Right lobe of liver (tissue), 6 donors: ENCODE results near the gene SLC35A1. TPM values are rescaled to one million over a fixed set of nuclear protein-coding genes. Genes with fewer than 3 reads are reported as not detected.

Experiments used
- ATAC-seq, 4 donors: fragments of 200-7000 bp; cut with Tn5 transposase; one replicate each; pipeline ENCODE4 v1.9.1; 2020; ENCODE audit warnings: mild to moderate bottlenecking in 4 of 4, moderate library complexity in 4 of 4
- DNase-seq, 3 donors: peaks; one replicate each; pipeline ENCODE4 v3.0.0-alpha.2; 2020
- H3K27ac ChIP-seq, 3 donors: fragments of 200-600 bp; one replicate each; pipeline ENCODE4 v1.8.0; 2022
- H3K27me3 ChIP-seq, 2 donors: fragments of 200-600 bp; one replicate each; pipeline ENCODE4 v1.8.0; 2022
- H3K36me3 ChIP-seq, 4 donors: fragments of 200-600 bp; sonication (generic) in 1 of 4; one replicate each; pipeline versions ENCODE4 v1.5.1 to v1.8.0; 2017 to 2022; ENCODE audit warnings: control low read depth in 1 of 4
- H3K4me1 ChIP-seq, 4 donors: fragments of 200-600 bp; sonication (generic) in 1 of 4; one replicate each; pipeline versions ENCODE4 v1.5.1 to v1.8.0; 2017 to 2022; ENCODE audit warnings: control low read depth in 1 of 4
- H3K4me3 ChIP-seq, 3 donors: fragments of 200-600 bp; one replicate each; pipeline ENCODE4 v1.8.0; 2022
- H3K9me3 ChIP-seq, 4 donors: fragments of 200-600 bp; sonication (generic) in 1 of 4; one replicate each; pipeline versions ENCODE4 v1.5.1 to v1.8.0; 2017 to 2022; ENCODE audit warnings: control low read depth in 1 of 4
- POLR2A ChIP-seq: fragments of 450-650 bp; IDR thresholded peaks from one replicate; pipeline ENCODE4 v1.6.1; 2017; ENCODE audit warnings: antibody characterized with exemption, mild to moderate bottlenecking
- WGBS: methylation state at CpG from one replicate; pipeline ENCODE4 v1.1.6; 2018; ENCODE audit warnings: low coverage, low lambda C conversion rate; ENCODE audit not compliant: insufficient coverage; ENCODE audit errors: missing lambda C conversion rate; 5-methylcytosine and 5-hydroxymethylcytosine counted together
- intact Hi-C, 2 donors: fragments of 100-400 bp; cut with DNase I; formaldehyde crosslinking; loops; one replicate each; pipeline versions ENCODE4 v1.11.2 to v1.14.1; 2022
- total RNA-seq, 6 experiments: library from RNA; depleted of rRNA in 2 of 6; stranded (reverse); fragments of >200 nt in 2 of 6; fragmentation: NEBNext Ultra II Directional in 3 of 6; extraction: Animal tissue kit (Norgen Biotek cat#: 25700) in 3 of 6; gene quantifications; one replicate each; pipeline versions ENCODE4 v1.1.0 to v1.2.4, GENCODE V29; 2016 to 2023
- TF ChIP-seq, protein P1 (sequence below), 4 donors: fragments of 200-600 bp in 3 of 4; fragments of 450-650 bp in 1 of 4; IDR thresholded peaks; one replicate each; pipeline versions ENCODE4 v1.5.1 to v1.8.0; 2016 to 2022; ENCODE audit warnings: antibody characterized with exemption in 4 of 4, mild to moderate bottlenecking in 2 of 4
- donor health status: DM: no; HTN: yes; CAD: no.
- donor health status: DM: no; HTN: no; CAD: no.
- donor health status: DM: no; HTN: no; CAD: no.
- donor health status: DM: no; HTN: yes; CAD: no.
- donor health status: DM: no; HTN: yes; CAD: no.

Gene SLC35A1
- total RNA-seq, 6 experiments from 2014 or later: 9.3 to 14.1 (median 11.2) TPM

DNA sequence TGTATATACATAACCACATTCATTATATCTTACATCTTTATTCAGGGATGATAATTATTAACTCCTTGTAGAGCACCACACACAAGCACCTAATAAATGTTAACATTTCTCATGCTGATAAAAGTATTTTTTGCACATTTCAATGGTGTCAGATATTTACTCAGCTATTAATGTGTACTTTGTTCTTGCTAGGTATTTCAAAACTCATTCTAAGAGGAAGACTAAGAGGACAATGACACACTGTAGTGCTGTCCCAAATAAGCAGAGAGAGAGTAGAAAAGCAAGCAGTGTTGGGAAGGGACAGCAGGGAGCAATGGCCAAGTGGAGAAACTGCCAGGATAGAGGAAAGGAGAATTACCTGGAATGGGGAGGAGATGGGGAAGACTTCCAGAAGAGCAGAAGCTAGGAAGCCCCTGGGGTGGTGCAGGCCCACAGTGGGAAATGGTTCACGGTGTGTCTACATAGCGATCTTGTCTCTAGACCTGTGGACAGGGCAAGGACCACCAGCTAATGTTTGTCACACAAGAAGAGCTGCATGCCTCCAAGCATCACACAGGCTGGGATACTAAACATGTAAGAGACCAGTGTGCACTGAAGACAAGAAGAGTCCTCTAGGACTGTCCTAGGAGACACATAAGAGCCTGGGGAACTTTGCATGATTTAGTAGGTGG is 61.7 kb downstream of the SLC35A1 start:
- H3K27ac ChIP-seq: peak overlapping the region in 1 of 3 donors; percentile 56
- H3K4me1 ChIP-seq: peaks cover 0 to 10% (median 0%) of the 10 kb centered on the region in 4 donors
- TF ChIP-seq, protein P1, sequence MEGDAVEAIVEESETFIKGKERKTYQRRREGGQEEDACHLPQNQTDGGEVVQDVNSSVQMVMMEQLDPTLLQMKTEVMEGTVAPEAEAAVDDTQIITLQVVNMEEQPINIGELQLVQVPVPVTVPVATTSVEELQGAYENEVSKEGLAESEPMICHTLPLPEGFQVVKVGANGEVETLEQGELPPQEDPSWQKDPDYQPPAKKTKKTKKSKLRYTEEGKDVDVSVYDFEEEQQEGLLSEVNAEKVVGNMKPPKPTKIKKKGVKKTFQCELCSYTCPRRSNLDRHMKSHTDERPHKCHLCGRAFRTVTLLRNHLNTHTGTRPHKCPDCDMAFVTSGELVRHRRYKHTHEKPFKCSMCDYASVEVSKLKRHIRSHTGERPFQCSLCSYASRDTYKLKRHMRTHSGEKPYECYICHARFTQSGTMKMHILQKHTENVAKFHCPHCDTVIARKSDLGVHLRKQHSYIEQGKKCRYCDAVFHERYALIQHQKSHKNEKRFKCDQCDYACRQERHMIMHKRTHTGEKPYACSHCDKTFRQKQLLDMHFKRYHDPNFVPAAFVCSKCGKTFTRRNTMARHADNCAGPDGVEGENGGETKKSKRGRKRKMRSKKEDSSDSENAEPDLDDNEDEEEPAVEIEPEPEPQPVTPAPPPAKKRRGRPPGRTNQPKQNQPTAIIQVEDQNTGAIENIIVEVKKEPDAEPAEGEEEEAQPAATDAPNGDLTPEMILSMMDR (IDR thresholded peaks at IDR 0.05): no peak
- TF ChIP-seq POLR2A: no peak
- peak; percentile 95 to 98 (median 98) for ATAC-seq
- no peaks in the 10 kb centered on the region for H3K9me3 ChIP-seq
- no peaks in the 10 kb centered on the region for H3K27me3 ChIP-seq
- no peak overlapping the region for H3K4me3 ChIP-seq
- H3K36me3 ChIP-seq: peaks cover 0 to 3% (median 0%) of the 10 kb centered on the region in 4 donors
- DNase-seq: peak in 1 of 3 donors; percentile 49
- intact Hi-C loops: no loop called here
- no CpG with 5 or more reads among the region's 2 CpGs for WGBS

DNA sequence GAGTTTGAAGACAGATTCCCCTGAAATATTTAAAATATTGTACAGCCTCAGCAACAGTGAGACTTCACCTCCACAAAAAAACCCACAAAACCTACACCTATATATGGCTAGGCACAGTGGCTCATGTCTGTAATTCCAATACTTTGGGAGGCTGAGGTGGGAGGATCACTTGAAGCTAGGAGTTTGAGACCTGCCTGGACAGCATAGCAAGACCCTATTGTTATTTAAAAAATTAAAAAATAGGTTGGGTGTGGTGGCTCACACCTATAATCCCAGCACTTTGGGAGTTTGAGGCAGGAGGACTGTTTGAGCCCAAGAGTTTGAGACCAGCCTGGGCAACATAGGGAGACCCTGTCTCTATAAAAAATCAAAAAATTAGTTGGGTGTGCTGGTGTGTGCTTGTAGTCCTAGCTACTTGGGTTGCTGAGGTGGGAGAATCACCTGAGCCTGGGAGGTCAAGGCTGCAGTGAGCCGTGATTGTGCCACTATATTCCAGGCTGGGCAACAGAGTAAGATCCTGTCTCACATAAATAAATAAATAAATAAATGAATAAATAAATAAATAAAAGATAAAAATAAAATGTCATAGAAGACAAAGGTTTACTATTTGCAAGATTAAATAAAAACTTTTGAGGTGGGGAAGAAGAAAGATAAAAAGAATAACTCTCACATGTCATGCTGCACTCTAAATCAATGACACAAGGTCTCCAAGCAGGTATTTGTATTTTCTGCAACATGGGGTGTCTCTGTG is 65.9 kb downstream of the SLC35A1 start:
- TF ChIP-seq, protein P1 (IDR thresholded peaks at IDR 0.05): no peak
- TF ChIP-seq POLR2A: no peak
- Histone ChIP-seq H3K4me3 (no peak overlapping the region), H3K27me3 (no peaks in the 10 kb centered on the region), H3K4me1 (peaks cover 0 to 10% (median 0%) of the 10 kb centered on the region in 4 donors), H3K36me3 (peaks cover 0 to 2% (median 0%) of the 10 kb centered on the region in 4 donors), H3K9me3 (no peaks in the 10 kb centered on the region), H3K27ac (no peak overlapping the region)
- ATAC-seq: no peak
- WGBS: 67% methylated on average over 1 of the region's 1 CpG
- intact Hi-C loops: no loop called here
- DNase-seq: no peak

DNA sequence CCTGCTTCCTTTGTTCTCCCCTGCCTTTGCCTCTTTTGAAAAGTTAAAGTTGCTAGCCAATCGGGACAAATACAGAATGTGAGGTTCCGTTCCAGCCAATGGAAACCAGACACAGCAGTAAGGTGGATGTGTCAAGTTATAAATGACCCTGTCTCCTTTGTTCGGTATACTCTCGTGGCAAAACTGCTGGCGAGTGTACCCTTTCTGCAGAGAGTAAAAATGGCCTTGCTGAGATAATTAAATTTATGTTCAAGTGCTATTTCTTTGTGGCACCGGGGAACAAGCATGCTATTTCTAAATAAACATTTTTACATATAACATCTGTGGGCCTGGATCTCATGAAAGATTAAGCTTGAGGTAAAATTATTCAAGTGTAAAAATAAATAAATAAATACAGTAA is 66.8 kb downstream of the SLC35A1 start:
- peaks cover 0 to 5% (median 0%) of the 10 kb centered on the region in 4 donors for H3K36me3 ChIP-seq
- H3K9me3 ChIP-seq: no peaks in the 10 kb centered on the region
- no peak overlapping the region for H3K27ac ChIP-seq
- no peak for ATAC-seq
- peaks cover 0 to 9% (median 0%) of the 10 kb centered on the region in 4 donors for H3K4me1 ChIP-seq
- no peak for DNase-seq
- H3K4me3 ChIP-seq: no peak overlapping the region
- TF ChIP-seq, protein P1 (IDR thresholded peaks at IDR 0.05): no peak
- TF ChIP-seq POLR2A: no peak
- WGBS: 76% methylated on average over 6 of the region's 6 CpGs
- H3K27me3 ChIP-seq: no peaks in the 10 kb centered on the region
- intact Hi-C loops: no loop called here

DNA sequence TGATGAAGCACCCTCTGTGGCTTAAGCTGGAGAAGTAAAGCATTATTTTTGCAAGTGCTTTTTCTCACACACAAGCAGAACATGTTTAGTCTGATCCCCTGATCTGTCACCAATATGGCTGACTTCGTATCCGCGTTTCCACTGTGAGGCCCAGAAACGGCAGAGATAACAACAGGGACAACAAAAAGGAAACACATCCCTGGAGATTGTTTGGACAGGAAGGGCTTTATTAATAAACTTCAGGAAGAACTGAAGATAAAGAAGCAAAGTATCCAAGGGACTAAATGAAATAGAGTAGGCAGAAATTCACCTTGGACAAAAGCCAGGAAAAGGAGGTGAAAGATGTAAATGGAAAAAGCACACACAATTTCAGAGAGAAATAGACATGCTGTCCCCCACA is 67.8 kb downstream of the SLC35A1 start:
- H3K27me3 ChIP-seq: no peaks in the 10 kb centered on the region
- no peaks in the 10 kb centered on the region for H3K9me3 ChIP-seq
- WGBS: 31% methylated on average over 4 of the region's 4 CpGs
- no peak overlapping the region for H3K4me3 ChIP-seq
- ATAC-seq: peak; percentile 70 to 84 (median 76)
- peaks cover 0 to 5% (median 0%) of the 10 kb centered on the region in 4 donors for H3K36me3 ChIP-seq
- DNase-seq: no peak
- TF ChIP-seq, protein P1 (IDR thresholded peaks at IDR 0.05): no peak
- TF ChIP-seq POLR2A: no peak
- intact Hi-C loops: no loop called here
- H3K4me1 ChIP-seq: no peaks in the 10 kb centered on the region
- no peak overlapping the region for H3K27ac ChIP-seq
